HG02798 (cell line): ENCODE results near the gene IL16.

Experiments
- ATAC-seq: cut with Tn5 transposase; IDR thresholded peaks from one replicate; pipeline ENCODE4 v1.9.1; 2021; ENCODE audit warnings: mild to moderate bottlenecking; ENCODE audit not compliant: unreplicated experiment, poor library complexity

The IL16 gene

DNA sequence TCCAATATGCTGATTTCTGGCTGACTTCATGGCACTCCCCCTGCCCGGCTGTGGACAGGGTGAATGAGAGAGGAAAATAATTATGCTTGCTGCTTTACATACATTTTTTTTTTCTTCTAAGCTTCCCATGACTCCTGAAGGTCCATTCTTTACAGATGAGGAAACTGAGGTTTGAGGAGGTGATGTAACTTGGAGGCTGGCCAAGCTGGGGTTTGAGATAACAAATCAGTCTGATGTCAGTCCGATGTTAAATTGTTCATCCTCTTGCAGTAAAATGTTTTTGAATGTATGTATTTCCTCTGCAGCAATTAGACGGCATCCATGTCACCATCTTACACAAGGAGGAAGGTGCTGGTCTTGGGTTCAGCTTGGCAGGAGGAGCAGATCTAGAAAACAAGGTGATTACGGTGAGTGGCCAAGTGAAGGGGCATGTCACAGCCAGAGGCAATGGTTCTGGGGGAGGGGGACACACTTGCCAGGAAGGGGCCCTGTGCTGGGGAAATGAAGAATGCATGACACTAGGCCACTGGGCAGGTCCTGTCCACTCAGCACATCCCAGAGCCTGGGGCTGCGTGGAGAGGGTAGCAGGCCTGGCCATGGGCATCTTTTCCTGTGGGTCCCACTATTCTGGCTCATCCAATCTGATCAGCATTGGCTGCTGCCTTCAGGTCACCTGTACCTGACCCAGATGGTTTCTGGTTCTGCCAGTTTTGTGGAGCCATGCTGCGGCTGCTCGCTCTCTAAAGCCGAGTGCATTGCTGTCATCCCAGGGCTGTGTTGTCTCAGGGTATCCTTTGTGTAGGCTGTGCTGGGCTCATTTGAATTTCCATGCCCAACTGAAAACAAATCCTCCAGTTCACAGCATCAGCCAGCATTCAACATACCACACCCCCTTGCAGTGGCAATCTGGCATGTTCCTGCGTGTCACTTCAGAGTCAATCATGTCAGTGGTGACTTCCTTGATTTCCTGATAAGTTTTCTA is 106.9 kb downstream of the IL16 start:
- ATAC-seq: no peak

DNA sequence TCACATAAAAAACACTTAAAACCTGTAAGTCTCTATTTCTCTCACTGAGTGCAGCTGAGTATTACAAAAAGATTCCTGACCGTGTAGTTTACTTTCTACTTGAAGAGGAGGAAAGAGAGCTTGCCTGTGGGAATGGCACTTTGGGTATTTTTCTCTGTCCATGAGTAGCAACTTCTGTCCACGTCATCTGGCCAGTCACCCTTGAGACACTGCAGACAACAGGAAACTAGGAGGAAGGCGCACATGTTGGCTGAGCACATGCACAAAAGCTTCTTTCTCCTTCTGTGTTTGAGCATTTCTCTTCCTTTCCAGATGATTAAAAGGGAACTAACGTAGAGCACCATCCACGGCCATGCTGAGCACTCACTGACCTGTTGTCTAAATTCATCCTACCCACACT is 107.5 kb downstream of the IL16 start:
- ATAC-seq: no peak

DNA sequence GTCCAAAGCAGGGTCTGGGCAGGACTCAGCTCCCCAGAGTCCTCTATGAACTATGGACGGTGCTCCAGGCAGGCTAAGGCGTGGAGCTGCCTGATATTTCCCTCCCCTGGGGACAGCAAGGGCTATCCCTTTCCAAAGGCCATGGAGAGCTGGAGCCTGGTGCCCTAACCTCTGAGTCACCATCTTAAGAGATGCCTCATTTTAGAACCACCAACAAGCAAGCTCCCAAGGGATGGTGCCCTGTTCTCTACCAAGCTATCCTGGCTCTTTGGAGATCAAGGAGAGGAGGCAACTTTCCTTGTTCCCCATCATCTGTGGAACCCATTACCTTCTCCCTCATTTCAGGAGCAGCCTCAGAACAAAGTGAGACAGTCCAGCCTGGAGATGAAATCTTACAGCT is 111.6 kb downstream of the IL16 start:
- no peak for ATAC-seq

DNA sequence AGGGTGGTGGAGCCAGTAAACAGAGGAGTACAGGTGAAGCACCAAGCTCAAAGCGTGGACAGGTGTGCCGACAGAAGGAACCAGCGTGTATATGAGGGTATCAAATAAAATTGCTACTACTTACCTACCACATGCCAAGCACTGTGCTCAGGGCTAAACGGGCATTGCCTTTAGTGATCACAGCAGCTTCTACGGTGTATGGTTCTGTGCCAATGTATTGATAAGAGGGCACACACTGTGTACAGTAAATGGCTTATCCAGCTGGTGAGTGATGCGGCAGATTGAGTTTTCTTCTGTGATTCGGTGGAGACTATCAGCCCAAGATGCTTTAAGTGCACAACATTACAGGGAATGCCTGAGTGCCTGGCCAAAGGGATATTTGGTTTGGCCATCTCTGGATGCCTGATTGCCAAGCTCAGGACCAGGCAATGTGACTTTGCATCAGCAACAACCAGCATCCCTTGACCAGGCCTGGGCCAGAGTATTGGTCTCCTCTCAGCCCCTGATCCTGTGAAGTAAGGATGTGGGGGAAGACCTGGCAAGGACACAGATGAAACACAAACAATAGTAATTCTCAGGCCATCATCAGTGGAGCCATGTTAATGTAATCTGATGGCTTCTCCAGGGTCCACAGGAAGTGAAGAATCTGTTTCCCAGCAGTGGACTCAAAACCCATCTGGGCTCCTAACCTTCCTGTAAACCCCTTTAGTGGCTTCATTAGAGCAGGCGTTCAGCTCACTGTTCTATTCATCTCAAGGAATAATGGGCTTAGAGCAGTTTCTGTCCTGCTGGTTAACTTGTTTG is 113.2 kb downstream of the IL16 start:
- no peak for ATAC-seq

DNA sequence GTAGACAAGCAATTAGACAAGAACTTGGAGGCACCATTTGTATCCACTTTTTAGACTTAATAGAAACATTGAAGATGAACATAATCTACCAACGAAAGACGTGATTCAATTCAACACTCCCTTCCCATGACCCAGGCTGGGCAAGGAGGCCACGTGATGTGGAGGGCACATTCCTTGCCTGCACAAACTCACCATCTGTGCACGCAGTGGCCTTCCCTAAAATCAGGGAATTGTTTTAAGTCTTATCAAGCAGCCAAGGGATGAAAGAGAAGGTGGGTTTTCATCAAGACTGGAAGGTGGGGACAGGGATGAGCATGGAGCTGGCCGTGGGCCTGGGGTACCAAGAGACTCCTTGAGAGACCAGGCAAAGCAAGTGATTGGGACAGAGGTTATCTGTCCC is 113.8 kb downstream of the IL16 start:
- no peak for ATAC-seq

DNA sequence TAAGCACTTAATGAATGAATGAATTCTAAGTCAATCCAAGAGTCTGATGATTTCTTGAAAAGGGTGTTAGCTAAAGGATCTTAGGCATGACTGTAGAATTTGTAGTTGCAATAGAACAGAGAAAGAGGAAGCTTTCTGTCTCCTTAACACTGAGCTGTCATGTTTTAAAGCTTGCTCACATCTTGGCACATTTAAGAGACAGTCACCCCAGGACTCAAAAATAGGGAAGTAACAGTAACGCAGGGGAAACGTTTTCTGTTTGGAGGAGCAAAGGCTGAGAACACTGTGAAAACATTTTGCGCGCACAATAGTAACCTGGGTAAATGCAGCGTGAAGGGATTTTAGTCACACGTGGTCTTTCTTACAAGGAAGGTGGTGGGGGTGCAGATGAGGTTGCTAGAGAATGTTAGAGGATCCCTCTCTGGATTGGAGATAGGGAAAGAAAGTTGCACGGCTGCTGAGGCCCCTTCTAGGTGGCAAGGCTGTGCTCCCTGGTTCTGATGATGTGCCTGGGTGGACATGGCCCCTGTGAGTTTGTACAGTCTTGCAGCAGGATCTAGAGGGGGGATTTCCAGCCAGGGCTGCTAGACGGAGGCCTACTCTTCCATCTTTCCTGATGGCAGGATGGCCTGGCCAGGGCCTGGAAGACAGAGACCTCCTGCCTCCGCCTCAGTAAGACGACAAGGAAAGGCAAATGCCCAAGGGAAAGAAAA is 115.2 kb downstream of the IL16 start:
- no peak for ATAC-seq

DNA sequence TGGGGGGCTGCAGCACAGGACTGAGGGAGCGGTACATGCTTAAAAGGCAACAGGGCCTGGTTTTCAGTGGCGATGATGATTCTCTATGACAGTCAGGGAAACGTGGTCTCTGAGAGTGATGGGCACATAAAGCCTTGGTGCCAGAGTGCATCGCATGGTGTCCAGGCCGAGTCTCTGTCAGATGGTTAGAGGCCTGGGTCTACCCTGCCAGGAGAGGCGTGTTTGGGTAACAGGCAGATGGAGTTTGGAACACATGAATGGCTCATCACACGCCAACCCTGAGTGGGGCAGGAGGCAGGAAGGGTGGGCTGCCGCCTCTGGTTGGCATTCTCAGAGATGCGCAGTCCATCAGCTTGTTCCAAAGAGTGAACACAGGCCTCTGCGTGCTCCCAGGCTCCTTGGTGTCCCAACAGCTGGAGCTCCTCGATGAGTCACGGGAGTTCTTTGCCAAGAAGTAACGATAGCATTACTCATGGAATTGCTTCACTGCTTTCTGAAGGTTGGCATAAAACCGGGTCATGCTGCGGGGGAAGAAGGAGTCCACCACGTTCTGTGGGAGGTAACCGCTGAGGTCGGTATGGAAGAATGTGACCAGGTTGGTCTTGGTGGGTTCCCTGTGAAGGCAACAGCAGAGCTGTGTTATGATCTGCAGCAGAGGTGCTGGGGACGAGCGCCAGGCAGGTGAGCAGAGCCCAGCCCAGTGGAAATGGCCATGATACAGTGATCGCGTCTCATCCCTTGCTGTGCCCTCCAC is 116.3 kb downstream of the IL16 start:
- no peak for ATAC-seq

DNA sequence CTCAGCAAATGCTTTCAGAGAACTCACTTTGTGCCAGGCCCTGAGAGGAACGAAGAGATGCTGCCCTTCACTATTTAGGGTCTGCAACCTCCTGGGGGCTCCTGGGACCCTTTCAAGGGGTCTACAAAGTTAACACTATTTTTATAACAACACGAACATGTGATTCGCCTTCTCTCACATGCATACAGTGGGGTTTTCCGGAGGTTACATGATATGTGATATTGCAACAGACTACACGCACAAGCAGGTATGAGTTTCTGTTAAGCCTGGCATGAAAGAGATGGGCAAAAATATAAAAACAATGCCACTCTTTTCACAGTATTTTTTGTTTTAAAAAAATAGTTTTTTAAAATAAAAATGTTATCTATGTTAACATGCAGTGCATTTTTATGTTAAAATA is 117.0 kb downstream of the IL16 start:
- ATAC-seq: no peak

DNA sequence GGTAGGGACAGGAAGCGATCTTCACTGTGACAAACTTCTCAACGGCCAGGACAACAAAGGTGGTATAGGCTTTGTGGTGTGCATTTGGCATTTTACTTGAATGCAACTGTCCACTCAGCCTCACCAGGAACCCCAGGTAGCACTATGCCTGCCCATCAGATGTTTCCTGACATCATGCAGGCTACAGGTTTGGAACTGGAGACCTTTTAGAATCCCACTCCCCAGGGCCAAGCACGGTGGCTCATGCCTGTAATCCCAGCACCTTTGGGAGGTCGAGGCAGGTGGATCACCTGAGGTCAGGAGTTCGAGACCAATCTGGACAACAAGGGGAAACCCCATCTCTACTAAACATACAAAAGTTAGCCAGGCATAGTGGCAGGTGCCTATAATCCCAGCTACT is 117.7 kb downstream of the IL16 start:
- no peak for ATAC-seq

DNA sequence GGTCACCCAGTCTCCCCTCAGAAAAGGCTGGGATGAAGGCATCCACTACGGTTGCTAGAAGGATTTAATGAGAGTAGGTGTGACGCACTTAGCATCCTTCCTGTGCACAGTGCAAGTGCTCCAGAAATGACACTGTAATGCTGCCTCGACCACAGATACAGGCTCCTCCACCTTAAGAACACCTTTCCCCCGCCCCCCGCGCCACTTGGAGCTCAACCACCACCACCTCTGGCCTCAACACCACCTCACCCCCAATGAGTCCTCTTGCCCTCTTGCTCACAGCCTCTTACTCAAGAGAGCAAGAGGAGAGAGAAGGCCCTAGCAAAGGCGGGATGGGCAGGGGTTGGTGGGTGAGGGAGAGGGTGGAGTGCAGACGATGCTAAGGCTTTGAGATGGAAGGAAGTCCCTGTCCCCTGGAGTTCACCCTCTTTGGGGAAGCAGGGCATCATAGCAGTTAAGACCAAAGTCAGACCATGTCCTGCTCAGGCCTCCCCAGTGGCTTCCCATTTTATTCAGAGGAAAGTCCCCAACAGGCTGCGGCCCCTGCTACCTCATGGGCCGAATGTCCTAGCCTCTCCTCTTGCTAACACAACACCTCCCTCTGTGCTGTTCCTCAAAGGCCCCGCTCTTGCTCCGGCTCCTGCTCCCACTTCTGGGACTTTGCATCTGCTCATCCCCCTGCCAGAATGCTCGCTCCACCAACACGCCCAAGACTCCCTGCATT is 118.9 kb downstream of the IL16 start:
- ATAC-seq: no peak

DNA sequence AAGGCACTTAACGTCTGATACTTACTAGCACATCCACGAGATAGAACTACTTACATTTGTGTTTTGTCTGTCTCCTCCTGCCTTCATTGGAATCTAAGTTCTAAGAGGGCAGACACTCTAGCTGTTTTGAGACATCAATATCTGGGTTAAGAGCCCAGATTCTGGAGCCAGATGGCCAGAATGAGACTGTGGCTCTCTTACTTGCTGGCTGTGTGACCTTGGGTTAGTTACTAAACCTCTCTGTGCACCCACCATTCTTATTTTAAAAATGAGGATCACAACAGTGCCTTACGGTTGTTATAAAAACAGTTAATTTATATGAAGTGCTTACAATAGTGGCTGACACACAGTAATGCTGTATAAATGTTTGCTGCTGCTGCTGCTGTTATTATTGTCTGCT is 119.6 kb downstream of the IL16 start:
- ATAC-seq: no peak

DNA sequence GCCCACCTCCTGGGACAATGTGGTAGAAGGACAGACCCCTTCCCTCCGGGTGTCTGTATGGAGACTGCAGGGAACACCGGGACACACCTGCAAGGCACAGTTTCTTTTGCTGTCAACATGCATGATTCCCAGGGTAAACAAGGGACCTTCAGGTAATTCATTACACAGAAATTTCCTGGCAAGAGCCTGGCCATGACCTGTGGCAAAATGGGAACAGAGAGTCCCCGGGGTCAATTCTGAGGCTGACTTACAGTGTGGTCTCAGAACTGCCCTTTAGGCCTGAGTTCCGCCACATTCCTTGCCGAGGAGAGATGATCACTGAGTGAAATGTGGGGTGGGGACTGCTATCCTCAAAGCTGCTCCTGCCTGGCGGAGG is 121.0 kb downstream of the IL16 start:
- ATAC-seq: no peak

DNA sequence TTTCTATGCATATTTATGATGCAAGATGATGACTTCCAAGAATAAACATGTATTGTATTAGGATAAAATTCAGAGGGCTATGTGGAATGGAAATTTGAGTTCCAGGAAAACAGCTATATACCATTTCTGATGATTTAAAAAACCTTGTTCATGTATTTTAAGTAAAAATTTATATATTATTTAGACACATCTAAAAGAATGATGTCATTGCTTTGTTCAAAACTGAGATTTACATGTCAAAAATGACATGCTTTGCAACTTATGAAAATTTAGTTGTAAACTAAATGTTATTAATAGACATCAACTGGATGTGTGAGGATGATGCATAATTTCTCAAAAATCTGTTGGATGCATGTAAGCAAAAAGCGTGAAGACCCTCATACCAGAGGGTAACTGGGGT is 125.0 kb downstream of the IL16 start:
- no peak for ATAC-seq

DNA sequence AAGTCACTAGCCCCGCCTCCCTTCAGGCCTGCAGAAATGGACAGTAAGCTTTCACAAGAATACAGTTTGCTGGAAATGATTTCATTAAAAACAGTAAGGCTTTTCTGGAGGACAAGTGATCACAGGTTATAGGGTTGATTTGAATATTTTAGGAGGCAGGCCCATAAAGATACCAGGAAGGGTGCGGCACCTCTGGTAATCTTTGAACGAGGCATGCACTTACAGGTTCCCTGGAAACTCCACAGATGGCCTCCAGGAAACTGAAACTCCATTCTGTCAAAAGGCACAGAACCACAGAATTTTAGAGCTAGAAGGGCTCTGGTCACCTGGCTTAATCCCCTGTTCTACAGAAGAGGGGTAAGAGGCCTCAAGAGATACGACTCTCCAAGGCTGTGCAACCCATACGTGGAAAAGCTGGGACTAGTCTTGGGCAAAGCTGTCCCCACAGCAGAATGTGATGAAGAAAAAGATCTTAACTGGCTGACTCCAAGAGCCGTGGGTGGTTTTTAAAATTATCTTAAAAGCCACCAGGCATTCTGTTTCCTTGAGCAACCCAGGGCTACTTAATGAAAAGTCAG is 126.1 kb downstream of the IL16 start:
- no peak for ATAC-seq

DNA sequence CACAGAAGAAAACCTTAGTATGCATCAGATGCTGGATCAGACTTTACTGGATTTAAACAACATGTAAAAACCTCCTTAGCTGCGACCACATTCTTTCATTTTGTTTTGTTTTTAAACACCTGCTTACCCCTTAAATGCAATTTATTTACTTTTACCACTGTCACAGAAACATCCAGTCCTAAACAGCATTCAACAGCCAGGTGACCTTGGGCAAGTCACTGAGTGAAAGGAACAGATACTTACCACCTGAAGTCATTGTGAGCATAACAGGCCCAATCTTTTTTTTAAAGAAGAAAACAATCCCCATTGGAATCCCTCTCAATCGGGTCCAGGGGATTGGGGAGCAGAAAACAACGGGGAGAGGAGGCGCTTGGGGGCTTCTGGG is 126.9 kb downstream of the IL16 start:
- no peak for ATAC-seq

DNA sequence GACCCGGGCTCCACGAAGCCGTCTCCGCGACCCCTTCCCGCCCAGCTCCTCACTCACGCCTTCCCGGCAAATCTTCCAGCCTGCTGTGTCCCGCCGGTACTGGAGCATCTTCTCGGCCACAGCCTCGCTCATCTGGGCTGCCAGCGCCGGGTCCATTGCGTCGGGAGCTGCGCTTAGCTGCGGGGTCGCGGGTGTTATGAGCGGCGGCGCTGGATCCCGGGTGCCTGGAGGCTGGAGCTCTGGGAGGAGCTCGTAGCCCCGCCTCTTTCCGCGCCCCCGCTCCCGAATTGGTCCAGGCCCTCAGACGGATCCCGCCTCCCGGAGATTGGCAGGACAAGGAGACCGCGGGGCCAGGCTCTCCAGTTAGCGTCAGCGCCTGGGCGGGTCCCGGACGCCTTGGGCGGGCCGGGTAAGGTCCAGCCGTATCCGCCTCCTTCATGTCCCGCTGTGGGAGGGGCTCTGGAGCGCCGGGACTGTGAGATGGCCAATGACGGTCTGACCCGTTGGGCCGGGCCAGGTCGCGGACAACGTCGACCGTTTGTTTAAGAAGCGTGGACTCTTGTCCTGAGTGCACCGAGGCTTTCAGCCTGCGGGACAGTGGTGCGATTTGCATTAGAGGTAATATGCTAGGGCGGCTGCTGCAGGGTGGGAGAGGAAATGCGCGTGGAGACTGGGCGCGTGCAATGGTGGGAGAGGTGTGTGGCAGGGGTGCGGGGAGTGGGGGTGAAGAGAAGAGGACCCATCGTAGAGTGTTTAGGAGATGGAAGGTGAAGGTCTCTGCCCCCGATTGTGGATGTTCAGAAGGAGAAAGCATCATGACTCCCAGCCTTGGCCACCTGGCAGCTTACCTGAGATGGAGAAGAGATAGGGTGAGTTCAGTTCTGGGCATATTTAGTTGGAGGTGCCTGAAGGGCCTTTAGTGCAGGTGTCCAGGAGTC is 127.5 kb downstream of the IL16 start, which contains the start of gene STARD5:
STARD5 (minus strand) TSS at position 198 of the 938 bp plus-strand sequence; CDS start at position 156, 42 bp downstream.
- peak; percentile 100 for ATAC-seq

DNA sequence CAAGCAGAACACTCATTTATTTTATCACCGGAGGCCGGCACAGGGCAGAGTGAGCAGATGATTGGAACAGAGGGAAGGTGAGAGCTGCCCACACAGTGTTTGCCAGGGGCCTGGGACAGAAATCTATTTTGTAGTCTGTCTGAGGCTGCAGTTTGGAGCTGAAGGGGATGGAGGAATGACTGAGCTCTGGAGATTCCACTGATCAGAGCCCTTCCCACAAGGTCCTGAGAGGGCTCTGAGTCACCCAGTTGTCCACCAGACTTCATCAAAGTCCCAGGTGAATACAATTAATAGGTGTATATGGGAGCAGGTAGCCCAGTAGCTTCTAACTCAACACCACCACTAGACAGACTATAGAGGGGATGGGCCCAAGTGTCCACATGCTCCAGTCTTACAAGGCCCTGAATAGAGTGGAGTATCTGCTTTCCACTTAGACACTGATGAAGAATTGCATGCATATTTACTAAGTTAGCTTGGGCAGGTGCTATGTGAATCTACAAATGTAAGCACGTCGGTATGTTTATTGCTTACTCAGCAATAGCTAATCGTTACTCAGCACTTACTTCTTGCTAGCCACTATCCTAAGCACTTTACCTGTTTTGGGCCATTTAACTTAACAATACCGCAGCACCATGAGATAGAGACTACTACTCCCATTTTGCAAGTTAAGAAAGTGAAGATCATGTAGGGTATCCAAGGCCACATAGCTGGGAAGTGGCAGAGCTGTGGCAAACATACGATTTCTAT is 130.0 kb downstream of the IL16 start:
- no peak for ATAC-seq
